GM21515 (cell line): Measurements from ENCODE around the gene PPP1R17.

ENCODE experiments used
- ATAC-seq: cut with Tn5 transposase; IDR thresholded peaks from one replicate; pipeline ENCODE4 v1.9.1; 2021; ENCODE audit not compliant: unreplicated experiment

PPP1R17 gene

GRCh38 chr7:31687024-31687748 is at the start of gene PPP1R17:
Gene PPP1R17, plus strand, starts transcription at chr7:31687215. Its CDS starts 5,227 bp downstream, at chr7:31692442.
- ATAC-seq: no peak

DNA sequence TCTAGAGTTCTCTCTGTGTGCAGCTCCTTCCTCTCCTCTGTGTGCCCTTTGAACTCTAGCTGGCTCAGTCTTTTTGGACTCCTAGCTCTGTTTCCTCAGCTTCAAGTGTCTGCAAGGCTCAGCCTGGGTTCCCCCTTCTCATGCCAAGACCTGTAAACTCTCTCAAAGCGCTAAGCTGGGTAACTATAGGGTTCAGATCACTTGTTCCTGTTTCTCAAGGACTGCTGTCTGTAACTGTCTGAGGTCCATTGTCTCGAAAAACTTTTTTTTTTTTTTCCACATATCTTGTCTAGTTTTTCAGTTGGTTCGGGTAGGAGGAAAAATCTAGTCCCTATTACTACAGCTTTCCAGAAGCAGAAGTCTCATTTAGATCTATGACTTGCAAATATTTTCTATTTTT is 46.6 kb upstream of the PPP1R17 start:
- no peak for ATAC-seq

- ATAC-seq: no peak
These were observed 44.3 kb upstream of the PPP1R17 start for GRCh38 chr7:31642681-31643115.

- ATAC-seq: no peak
These were observed 40.1 kb upstream of the PPP1R17 start for GRCh38 chr7:31646942-31647341.

GRCh38 chr7:31647511-31647910 is 39.5 kb upstream of the PPP1R17 start:
- no peak for ATAC-seq

GRCh38 chr7:31648288-31648687 is 38.7 kb upstream of the PPP1R17 start:
- ATAC-seq: no peak

- ATAC-seq: no peak
These were observed 38.1 kb upstream of the PPP1R17 start for GRCh38 chr7:31648880-31649279.

GRCh38 chr7:31651234-31652062 is 35.6 kb upstream of the PPP1R17 start:
- no peak for ATAC-seq

DNA sequence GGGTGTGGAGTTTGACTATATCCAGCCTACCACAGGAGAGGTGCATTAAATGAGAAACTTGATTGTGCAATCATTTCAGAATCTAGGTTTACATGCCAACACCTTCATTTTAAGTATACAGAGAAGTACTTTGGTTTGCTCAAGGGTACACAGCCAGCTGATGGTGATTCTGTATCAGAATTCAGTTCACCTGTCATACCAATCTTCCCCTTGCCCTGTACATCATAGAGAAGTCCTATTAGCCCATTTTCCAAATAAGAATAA is 35.0 kb upstream of the PPP1R17 start:
- no peak for ATAC-seq

- ATAC-seq: no peak
These were observed 23.9 kb upstream of the PPP1R17 start for GRCh38 chr7:31663072-31663471.

DNA sequence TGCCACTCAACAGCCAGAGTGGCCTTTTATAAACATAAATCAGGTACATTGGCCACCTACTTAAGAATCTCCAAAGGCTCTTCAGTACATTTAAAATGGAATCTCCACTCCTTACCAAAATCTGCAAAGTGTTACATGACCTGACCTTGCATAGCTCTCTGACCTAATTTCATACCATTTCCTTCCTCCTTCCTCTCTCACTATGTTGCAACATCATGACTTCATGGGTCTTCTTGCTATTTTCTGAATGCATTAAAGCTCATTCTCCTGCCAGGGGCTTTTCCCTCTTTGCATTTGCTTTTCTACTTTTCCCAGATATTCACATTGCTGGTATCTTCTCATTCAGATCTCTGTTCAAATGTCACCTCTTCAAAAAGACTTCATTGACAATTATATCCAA is 22.1 kb upstream of the PPP1R17 start:
- ATAC-seq: no peak

- ATAC-seq: no peak
These were observed 21.5 kb upstream of the PPP1R17 start for GRCh38 chr7:31665546-31665945.

DNA sequence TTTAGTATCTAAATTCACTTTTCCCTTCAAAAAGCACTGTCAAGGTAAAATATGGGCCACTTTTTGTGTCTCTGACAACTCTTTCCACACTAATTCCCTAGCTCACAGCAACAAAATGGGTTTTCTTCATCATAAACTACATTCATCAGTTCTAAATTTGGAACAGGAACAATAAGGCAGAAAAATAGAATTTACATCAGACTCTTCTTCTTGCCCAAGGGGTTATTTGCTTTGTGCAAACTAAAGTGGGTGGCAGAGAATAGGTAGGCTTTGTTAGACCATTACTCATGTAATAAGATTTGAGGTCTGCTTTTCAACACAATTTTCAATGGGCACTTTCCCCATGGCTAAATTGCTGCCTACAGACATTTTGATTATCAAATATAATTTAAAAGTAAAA is 17.6 kb upstream of the PPP1R17 start:
- ATAC-seq: no peak

DNA sequence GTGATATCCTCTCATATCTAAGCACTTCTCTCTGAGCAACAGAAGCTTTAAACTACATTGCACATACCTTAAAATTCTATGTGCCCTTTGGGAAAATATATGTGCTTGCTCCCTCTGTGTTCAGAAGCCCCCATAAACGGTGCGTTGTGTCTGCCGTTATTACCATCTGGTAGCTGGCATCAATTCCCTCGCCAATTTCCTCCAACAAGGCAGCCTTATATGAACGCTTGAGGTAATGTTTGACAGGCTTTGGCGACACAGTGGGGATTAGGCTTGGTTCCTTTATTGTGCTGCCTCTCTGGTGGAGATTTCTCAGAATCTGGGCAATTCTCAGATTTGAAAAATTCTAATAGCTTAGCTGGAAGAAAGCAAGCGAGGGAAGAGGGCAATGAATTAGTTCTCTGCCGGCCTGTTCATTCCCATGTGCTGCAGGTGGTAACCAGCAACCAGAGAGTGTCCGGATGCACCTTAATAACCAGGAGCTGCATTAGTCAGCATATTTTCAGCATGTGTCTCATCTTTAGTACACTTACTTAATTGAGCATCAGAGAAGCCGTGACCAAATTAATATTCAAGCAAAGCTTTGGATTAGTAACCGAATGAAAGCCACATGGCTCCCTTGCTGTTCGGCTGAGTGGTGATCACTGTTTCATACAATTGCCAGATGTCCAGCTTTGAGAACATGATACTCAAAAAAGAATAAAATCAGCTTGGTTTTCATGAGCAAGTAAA is 7.3 kb upstream of the PPP1R17 start:
- ATAC-seq: no peak

DNA sequence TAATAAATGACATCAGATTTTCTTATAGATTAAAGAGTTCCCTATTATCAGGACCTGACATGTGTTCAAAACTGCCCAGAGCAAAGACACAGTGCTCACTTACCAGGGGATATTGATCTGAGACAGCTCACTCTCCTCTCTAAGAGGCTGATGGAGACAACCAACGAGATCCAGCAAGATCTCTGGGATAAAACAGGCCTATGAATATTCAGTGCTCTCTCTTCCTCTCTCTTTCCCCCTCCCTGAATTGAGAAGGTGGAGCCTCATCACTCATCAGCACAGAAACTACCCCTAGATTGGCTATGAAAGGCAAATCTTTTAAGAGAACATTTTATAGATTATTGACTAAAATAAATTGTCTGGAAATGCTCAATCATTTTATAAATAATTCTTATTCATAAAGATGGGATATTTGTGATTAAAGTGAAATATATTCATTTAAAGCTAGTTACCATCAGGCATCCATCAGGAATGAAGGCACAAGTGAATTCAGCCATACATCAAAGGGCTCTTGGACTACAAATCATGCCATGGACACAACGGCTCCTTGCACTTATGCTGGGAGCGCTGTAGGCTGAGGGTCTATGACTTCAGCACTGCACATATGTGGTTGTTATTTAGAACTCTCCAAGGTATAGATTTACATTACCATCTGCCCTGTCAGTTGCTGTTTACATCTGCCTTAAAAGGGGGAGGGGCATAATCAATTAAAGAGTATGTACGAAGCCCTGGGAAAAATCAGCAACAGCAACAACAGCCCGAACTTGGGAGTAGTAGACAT is 3.4 kb upstream of the PPP1R17 start:
- no peak for ATAC-seq

DNA sequence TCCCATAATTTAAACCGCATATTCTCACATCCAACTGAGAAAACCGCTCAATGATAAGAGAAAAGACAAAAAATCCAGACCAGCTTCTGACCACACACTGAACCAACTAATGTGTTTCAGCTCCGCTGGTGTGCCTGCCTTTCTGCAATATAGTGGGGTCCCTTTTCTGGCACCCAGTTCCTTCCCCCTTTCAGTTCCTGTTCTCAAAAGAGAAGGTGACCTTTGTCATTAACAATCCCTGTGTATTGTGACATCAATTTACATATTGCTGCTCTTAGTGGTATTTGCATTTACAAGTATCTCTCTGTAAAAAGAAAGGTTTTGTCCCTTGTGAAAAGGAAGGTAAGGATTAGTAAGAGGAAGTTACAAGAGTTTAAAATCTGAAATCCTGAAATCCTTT is 1.4 kb downstream of the PPP1R17 start:
- ATAC-seq: peak; percentile 97

DNA sequence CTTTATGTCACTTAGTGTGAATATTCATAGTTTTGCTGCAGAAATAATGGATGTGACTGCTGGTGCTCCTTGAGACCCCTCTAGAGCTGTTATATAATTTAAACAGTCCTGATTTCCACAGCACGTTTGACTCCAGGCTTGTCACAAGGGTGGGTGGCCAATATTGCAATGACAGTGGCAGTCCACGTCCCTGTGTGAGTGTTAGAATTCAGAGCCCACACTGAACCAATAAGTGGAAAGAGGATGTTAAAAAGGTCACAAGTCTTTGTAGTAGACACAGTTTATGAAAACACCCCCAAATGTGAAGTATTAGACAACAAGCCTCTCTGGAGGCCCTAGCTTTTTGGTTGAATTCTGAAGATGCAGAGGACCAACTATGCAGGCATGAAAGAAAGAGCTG is 2.0 kb downstream of the PPP1R17 start:
- ATAC-seq: no peak

- no peak for ATAC-seq
These were observed 3.9 kb downstream of the PPP1R17 start for GRCh38 chr7:31690935-31691334.

- ATAC-seq: no peak
These were observed 5.4 kb downstream of the PPP1R17 start for GRCh38 chr7:31692451-31692850.

- no peak for ATAC-seq
These were observed 5.9 kb downstream of the PPP1R17 start for GRCh38 chr7:31692871-31693270.
